NCI-H69 (cell line): ENCODE measurements around the gene CDC42BPB.

Experiments
- DNase-seq: peaks from one replicate; lab custom pipeline; 2025; lab: John Stamatoyannopoulos, UW

CDC42BPB gene

GRCh38 chr14:102996941-102997340 lies 60.4 kb downstream of the CDC42BPB start:
- no peak for DNase-seq

GRCh38 chr14:102994689-102995088 lies 62.7 kb downstream of the CDC42BPB start:
- DNase-seq: no peak

- no peak for DNase-seq
Observed at GRCh38 chr14:102993523-102993922, 63.8 kb downstream of the CDC42BPB start.

- DNase-seq: no peak
Observed at GRCh38 chr14:102991376-102991775, 66.0 kb downstream of the CDC42BPB start.

GRCh38 chr14:102988054-102988453 lies 69.3 kb downstream of the CDC42BPB start:
- DNase-seq: no peak

GRCh38 chr14:102986810-102987579 lies 70.4 kb downstream of the CDC42BPB start:
- no peak for DNase-seq

GRCh38 chr14:102985665-102986064 lies 71.7 kb downstream of the CDC42BPB start:
- no peak for DNase-seq

- no peak for DNase-seq
Observed at GRCh38 chr14:102984336-102985102, 72.8 kb downstream of the CDC42BPB start.

- DNase-seq: no peak
Observed at GRCh38 chr14:102983496-102983895, 73.9 kb downstream of the CDC42BPB start.

GRCh38 chr14:102982852-102983470 lies 74.4 kb downstream of the CDC42BPB start:
- DNase-seq: no peak

GRCh38 chr14:102980409-102980810 lies 76.9 kb downstream of the CDC42BPB start:
- DNase-seq: no peak

- no peak for DNase-seq
Observed at GRCh38 chr14:102979406-102979805, 77.9 kb downstream of the CDC42BPB start.

- no peak for DNase-seq
Observed at GRCh38 chr14:102977475-102977874, 79.9 kb downstream of the CDC42BPB start.

GRCh38 chr14:102975662-102976061 lies 81.7 kb downstream of the CDC42BPB start:
- no peak for DNase-seq

- DNase-seq: no peak
Observed at GRCh38 chr14:102973706-102974285, 83.6 kb downstream of the CDC42BPB start.

- no peak for DNase-seq
Observed at GRCh38 chr14:102971836-102972606, 85.3 kb downstream of the CDC42BPB start.

- DNase-seq: no peak
Observed at GRCh38 chr14:102971314-102971713, 86.0 kb downstream of the CDC42BPB start.

- no peak for DNase-seq
Observed at GRCh38 chr14:102970496-102970895, 86.9 kb downstream of the CDC42BPB start.

GRCh38 chr14:102969901-102970300 lies 87.4 kb downstream of the CDC42BPB start:
- DNase-seq: no peak

GRCh38 chr14:102969060-102969791 lies 88.1 kb downstream of the CDC42BPB start:
- DNase-seq: no peak

GRCh38 chr14:102968306-102968705 lies 89.0 kb downstream of the CDC42BPB start:
- DNase-seq: no peak
